IMR-90 (cell line): ENCODE data around the gene FAHD1. TPM values are rescaled to one million over a fixed set of nuclear protein-coding genes. Genes with fewer than 3 reads are reported as not detected.

ENCODE experiments used
- ATAC-seq: fragments of 200-7000 bp; cut with Tn5 transposase; 2 replicates; pipeline ENCODE4 v1.9.1; 2020; ENCODE audit warnings: low read depth, mild to moderate bottlenecking, moderate library complexity
- BruUV-seq: library from RNA; stranded (reverse); fragments of 400-500 nt; replicated peaks from 2 replicates; lab custom pipeline; 2021; lab: Mats Ljungman, UMichigan
- CTCF ChIA-PET: fragments of 300-600 bp; formaldehyde crosslinking; extraction: SDS; loops from one replicate; lab custom pipeline; 2021; ENCODE audit warnings: antibody characterized with exemption; lab: Yijun Ruan, JAX
- POLR2A ChIA-PET: fragments of 300-600 bp; sonication (Branson Sonifier 250); formaldehyde crosslinking; loops from one replicate; lab custom pipeline; 2022; ENCODE audit warnings: antibody characterized with exemption; ENCODE audit not compliant: unreplicated experiment; lab: Charles Lee
- DNase-seq: peaks from one replicate; pipeline ENCODE4 v3.0.0; 2013
- H2AFZ ChIP-seq: replicated peaks from 2 replicates; pipeline ENCODE3; 2013; ENCODE audit warnings: low read length, mild to moderate bottlenecking; ENCODE audit not compliant: poor library complexity
- H2AK5ac ChIP-seq: 2 replicates; pipeline ENCODE4 v1.6.1; 2013; ENCODE audit warnings: low read depth, low read length, inconsistent platforms
- H2AK9ac ChIP-seq: replicated peaks from 2 replicates; pipeline ENCODE3; 2013; ENCODE audit warnings: mild to moderate bottlenecking, low read depth, low read length, moderate library complexity; ENCODE audit not compliant: poor library complexity
- H2BK120ac ChIP-seq: 2 replicates; pipeline ENCODE4 v1.6.1; 2013; ENCODE audit warnings: low read depth, low read length, inconsistent platforms
- H2BK15ac ChIP-seq: 3 replicates; pipeline ENCODE4 v1.6.1; 2013; ENCODE audit warnings: low read depth, low read length, inconsistent platforms
- H2BK20ac ChIP-seq: 2 replicates; pipeline ENCODE4 v1.6.1; 2013; ENCODE audit warnings: low read depth, mild to moderate bottlenecking, inconsistent platforms, low read length, moderate library complexity
- H2BK5ac ChIP-seq: 2 replicates; pipeline ENCODE4 v1.6.1; 2013; ENCODE audit warnings: mild to moderate bottlenecking, low read depth, low read length, inconsistent platforms; ENCODE audit not compliant: poor library complexity, severe bottlenecking
- H3K14ac ChIP-seq: replicated peaks from 2 replicates; pipeline ENCODE4 v1.6.1; 2013; ENCODE audit warnings: low read depth, low read length, inconsistent platforms
- H3K18ac ChIP-seq: 2 replicates; pipeline ENCODE4 v1.6.1; 2013; ENCODE audit warnings: low read depth, low read length, control low read depth
- H3K23ac ChIP-seq: 2 replicates; pipeline ENCODE4 v1.6.1; 2013; ENCODE audit warnings: low read depth, low read length, inconsistent platforms
- H3K27ac ChIP-seq: 2 replicates; pipeline ENCODE4 v1.5.1; 2013; ENCODE audit warnings: mild to moderate bottlenecking, control low read depth, low read length; ENCODE audit not compliant: insufficient read depth
- H3K27me3 ChIP-seq: 2 replicates; pipeline ENCODE4 v1.6.1; 2013; ENCODE audit warnings: low read length; ENCODE audit not compliant: control insufficient read depth, insufficient read depth
- H3K36me3 ChIP-seq: 2 replicates; pipeline ENCODE4 v1.6.1; 2013; ENCODE audit warnings: low read length, mixed read lengths; ENCODE audit not compliant: control insufficient read depth, insufficient read depth
- H3K4ac ChIP-seq: 2 replicates; pipeline ENCODE4 v1.6.1; 2013; ENCODE audit warnings: low read depth, low read length, inconsistent platforms
- H3K4me1 ChIP-seq: 2 replicates; pipeline ENCODE4 v1.6.1; 2013; ENCODE audit warnings: low read length, mixed read lengths; ENCODE audit not compliant: control insufficient read depth, insufficient read depth
- H3K4me2 ChIP-seq: 2 replicates; pipeline ENCODE4 v1.6.1; 2013; ENCODE audit warnings: low read depth, mild to moderate bottlenecking, control low read depth, low read length, moderate library complexity
- H3K4me3 ChIP-seq: 2 replicates; pipeline ENCODE4 v1.5.1; 2013; ENCODE audit warnings: low read depth, mild to moderate bottlenecking, control low read depth, low read length, moderate library complexity; ENCODE audit not compliant: insufficient read depth
- H3K56ac ChIP-seq: 2 replicates; pipeline ENCODE4 v1.6.1; 2013; ENCODE audit warnings: low read length, inconsistent platforms; ENCODE audit not compliant: insufficient read depth; ENCODE audit errors: extremely low read depth
- H3K79me1 ChIP-seq, 2 experiments: 2 replicates each; pipeline ENCODE4 v1.6.1; 2013; ENCODE audit warnings: low read length in 2 of 2, inconsistent platforms in 1 of 2, low read depth in 1 of 2
- H3K9ac ChIP-seq: 2 replicates; pipeline ENCODE4 v1.6.1; 2013; ENCODE audit warnings: low read depth, low read length, control low read depth
- H3K9me1 ChIP-seq: 2 replicates; pipeline ENCODE4 v1.6.1; 2013; ENCODE audit warnings: low read length, inconsistent platforms; ENCODE audit not compliant: insufficient read depth
- H3K9me3 ChIP-seq: 2 replicates; pipeline ENCODE4 v1.6.1; 2013; ENCODE audit warnings: low read length; ENCODE audit not compliant: control insufficient read depth, insufficient read depth
- H4K20me1 ChIP-seq: 2 replicates; pipeline ENCODE4 v1.6.1; 2013; ENCODE audit warnings: low read length, inconsistent platforms; ENCODE audit not compliant: insufficient read depth
- H4K5ac ChIP-seq: 2 replicates; pipeline ENCODE4 v1.6.1; 2013; ENCODE audit warnings: mild to moderate bottlenecking, low read depth, low read length, control low read depth
- H4K8ac ChIP-seq, 2 experiments: 2 replicates each; pipeline ENCODE4 v1.6.1; 2013; ENCODE audit warnings: low read depth in 2 of 2, low read length in 2 of 2, control low read depth in 1 of 2, inconsistent platforms in 1 of 2
- H4K91ac ChIP-seq: 2 replicates; pipeline ENCODE4 v1.6.1; 2013; ENCODE audit warnings: low read depth, low read length, inconsistent platforms; ENCODE audit not compliant: insufficient read depth
- BHLHE40 ChIP-seq: fragments of 150-350 bp; IDR thresholded peaks from 2 replicates; pipeline ENCODE4 v1.6.1; 2016; ENCODE audit warnings: mild to moderate bottlenecking, low read depth, low read length
- CHD1 ChIP-seq: IDR thresholded peaks from 2 replicates; pipeline ENCODE4 v1.6.1; 2012; ENCODE audit warnings: low read depth, low read length, improper control_type of control experiment
- FOS ChIP-seq: fragments of 150-350 bp; IDR thresholded peaks from 2 replicates; pipeline ENCODE4 v1.6.1; 2016; ENCODE audit warnings: low read depth, low read length
- MAFK ChIP-seq: IDR thresholded peaks from 2 replicates; pipeline ENCODE4 v1.6.1; 2012; ENCODE audit warnings: low read depth, low read length, improper control_type of control experiment
- MAZ ChIP-seq: IDR thresholded peaks from 2 replicates; pipeline ENCODE4 v1.6.1; 2012; ENCODE audit warnings: low read depth, mild to moderate bottlenecking, low read length, improper control_type of control experiment, moderate library complexity, borderline replicate concordance
- MXI1 ChIP-seq: IDR thresholded peaks from 2 replicates; pipeline ENCODE4 v1.6.1; 2012; ENCODE audit warnings: low read depth, mild to moderate bottlenecking, low read length, moderate library complexity, borderline replicate concordance
- NFE2L2 ChIP-seq: fragments of 150-350 bp; IDR thresholded peaks from 2 replicates; pipeline ENCODE4 v1.6.1; 2016; ENCODE audit warnings: low read depth, mild to moderate bottlenecking, low read length
- POLR2A ChIP-seq: IDR thresholded peaks from 2 replicates; pipeline ENCODE4 v1.6.1; 2012; ENCODE audit warnings: mild to moderate bottlenecking, low read depth, low read length
- RAD21 ChIP-seq: IDR thresholded peaks from 2 replicates; pipeline ENCODE4 v1.6.1; 2012; ENCODE audit warnings: low read length, improper control_type of control experiment
- SMC3 ChIP-seq: fragments of 150-350 bp; IDR thresholded peaks from 2 replicates; pipeline ENCODE4 v1.6.1; 2016; ENCODE audit warnings: low read depth, mild to moderate bottlenecking, antibody characterized with exemption, low read length, moderate library complexity
- WGBS, 2 experiments: methylation state at CpG; one replicate each; pipeline versions ENCODE4 v1.1.5 to v1.1.7; 2013; ENCODE audit warnings: missing lambda C conversion rate in 2 of 2; ENCODE audit not compliant: insufficient read length in 1 of 2; ENCODE audit errors: extremely low coverage in 2 of 2; 5-methylcytosine and 5-hydroxymethylcytosine counted together
- dilution Hi-C: fragments of 300-500 bp; cut with HindIII; formaldehyde crosslinking; loops from one replicate; pipeline ENCODE4 v1.14.3; 2018; ENCODE audit warnings: low sequenced_read_pairs; ENCODE audit not compliant: unreplicated experiment
- in situ Hi-C: fragments of 300-500 bp; cut with MboI; formaldehyde crosslinking; loops from 3 replicates; pipeline ENCODE4 v1.14.3; 2019; ENCODE audit warnings: low sequenced_read_pairs, inconsistent platforms, mixed read lengths
- intact Hi-C: fragments of 100-400 bp; cut with micrococcal nuclease; formaldehyde crosslinking; loops from 2 replicates; pipeline ENCODE4 v1.10.0; 2022
- polyA plus RNA-seq, 3 experiments: library from polyadenylated mRNA; depleted of rRNA; stranded (reverse); fragments of >200 nt; gene quantifications; 2 replicates each; pipeline ENCODE4 v1.2.3, GENCODE V29; 2012; ENCODE audit warnings: low replicate concordance in 1 of 3
- total RNA-seq: library from RNA; depleted of rRNA; stranded (reverse); fragments of >200 nt; gene quantifications from 2 replicates; pipeline ENCODE4 v1.2.3, GENCODE V29; 2012
- TF ChIP-seq, protein P1 (sequence below): conservative IDR thresholded peaks from 2 replicates; pipeline ENCODE4 v1.5.1; 2012; ENCODE audit warnings: mild to moderate bottlenecking, low read depth, low read length, improper control_type of control experiment
- TF ChIP-seq, protein P2 (sequence below): fragments of 150-350 bp; IDR thresholded peaks from 2 replicates; pipeline ENCODE4 v1.6.1; 2017; ENCODE audit warnings: mild to moderate bottlenecking, antibody characterized with exemption, low read length, low read depth
- TF ChIP-seq, protein P3 (sequence below): fragments of 150-350 bp; IDR thresholded peaks from 2 replicates; pipeline ENCODE4 v1.6.1; 2016; ENCODE audit warnings: low read depth, mild to moderate bottlenecking, low read length, moderate library complexity, borderline replicate concordance

FAHD1 gene
- total and polyA plus RNA-seq, 2 of the 4 experiments (the other 2 are of a cell fraction), result 65.3 to 85.9 TPM

DNA sequence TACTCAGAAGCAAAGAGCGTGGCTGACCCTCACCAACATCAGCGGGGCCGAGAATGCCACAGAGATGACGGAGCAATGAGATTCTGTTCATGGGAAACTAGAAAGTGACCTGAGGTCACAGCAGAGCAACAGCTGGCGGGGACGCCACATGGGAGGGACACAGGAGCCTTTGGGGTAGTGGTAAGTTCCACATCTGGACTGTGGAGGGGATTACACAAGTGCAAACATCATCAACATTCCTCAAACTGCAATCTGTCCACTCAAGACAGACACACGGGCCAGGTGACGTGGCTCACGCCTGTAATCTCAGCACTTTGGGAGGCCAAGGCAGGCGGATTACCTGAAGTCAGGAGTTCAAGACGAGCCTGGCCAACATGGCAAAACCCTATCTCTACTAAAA lies 11.5 kb upstream of the FAHD1 start (continued):
- TF ChIP-seq, protein P1, sequence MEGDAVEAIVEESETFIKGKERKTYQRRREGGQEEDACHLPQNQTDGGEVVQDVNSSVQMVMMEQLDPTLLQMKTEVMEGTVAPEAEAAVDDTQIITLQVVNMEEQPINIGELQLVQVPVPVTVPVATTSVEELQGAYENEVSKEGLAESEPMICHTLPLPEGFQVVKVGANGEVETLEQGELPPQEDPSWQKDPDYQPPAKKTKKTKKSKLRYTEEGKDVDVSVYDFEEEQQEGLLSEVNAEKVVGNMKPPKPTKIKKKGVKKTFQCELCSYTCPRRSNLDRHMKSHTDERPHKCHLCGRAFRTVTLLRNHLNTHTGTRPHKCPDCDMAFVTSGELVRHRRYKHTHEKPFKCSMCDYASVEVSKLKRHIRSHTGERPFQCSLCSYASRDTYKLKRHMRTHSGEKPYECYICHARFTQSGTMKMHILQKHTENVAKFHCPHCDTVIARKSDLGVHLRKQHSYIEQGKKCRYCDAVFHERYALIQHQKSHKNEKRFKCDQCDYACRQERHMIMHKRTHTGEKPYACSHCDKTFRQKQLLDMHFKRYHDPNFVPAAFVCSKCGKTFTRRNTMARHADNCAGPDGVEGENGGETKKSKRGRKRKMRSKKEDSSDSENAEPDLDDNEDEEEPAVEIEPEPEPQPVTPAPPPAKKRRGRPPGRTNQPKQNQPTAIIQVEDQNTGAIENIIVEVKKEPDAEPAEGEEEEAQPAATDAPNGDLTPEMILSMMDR, result no peak

DNA sequence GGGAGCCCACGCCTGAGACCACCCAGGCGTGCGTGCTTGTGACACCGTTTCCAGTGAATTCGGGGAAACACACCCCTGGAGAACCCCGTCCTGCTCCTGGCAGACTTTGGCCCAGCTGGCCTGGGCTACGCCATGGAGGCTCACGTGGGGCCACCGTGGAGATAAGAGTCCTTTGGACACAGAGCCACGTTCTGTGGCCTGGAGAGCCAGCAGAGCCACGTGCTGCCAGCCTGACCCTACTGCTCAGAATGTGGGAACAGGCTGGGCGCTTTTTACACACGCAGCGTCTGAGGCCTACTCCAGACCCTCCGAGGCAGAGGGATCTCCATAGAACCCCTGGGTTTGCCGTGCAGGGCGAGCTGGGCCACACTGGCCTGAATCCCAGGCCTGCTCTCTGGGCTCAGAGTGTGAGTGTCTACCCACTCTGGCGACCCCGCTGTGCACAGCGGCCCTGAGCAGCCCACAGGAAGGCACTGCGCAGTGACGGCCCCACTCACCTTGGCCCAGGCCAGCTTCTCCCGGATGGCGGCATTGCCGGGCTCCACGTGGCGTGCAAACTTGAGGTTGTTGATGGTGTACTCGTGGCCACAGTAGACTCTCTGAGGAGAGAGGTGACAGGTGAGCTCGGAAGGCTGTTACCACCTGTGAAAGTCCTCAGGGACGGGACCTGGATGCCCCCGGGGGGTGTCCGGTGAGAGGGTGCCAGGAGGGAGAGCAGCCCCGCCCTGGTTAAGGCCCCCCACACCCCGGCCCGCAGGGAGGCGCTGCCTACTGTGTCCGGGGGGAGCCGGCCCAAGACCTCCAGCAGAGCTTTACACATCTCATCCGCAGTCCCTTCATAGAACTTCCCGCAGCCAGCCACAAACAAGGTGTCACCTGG lies 10.4 kb upstream of the FAHD1 start:
- no TSS peak for BruUV-seq
- Histone ChIP-seq H3K79me1 (no peaks in the 10 kb centered on the region), H3K4me2 (no peak overlapping the region), H2AK9ac (peak overlapping the region; percentile 79), H3K4ac (no peak overlapping the region), H2AFZ (no peak overlapping the region), H3K18ac (no peak overlapping the region), H3K4me3 (no peak overlapping the region), H2BK20ac (no peak overlapping the region), H2AK5ac (no peak overlapping the region), H3K27me3 (no peaks in the 10 kb centered on the region), H3K9me3 (no peaks in the 10 kb centered on the region), H4K8ac (no peak overlapping the region), H4K91ac (no peak overlapping the region), H3K9ac (no peak overlapping the region), H3K4me1 (peaks cover 4% of the 10 kb centered on the region; the same call in 1 of the 2 replicates), H3K9me1 (peaks cover 2% of the 10 kb centered on the region; the same call in 1 of the 2 replicates), H3K23ac (no peak overlapping the region), H3K36me3 (peaks cover 15% of the 10 kb centered on the region), H3K27ac (no peak overlapping the region), H2BK5ac (no peak overlapping the region), H3K56ac (no peak overlapping the region), H3K14ac (no peak overlapping the region), H2BK15ac (no peak overlapping the region), H4K5ac (no peak overlapping the region), H4K20me1 (no peaks in the 10 kb centered on the region), H2BK120ac (no peak overlapping the region)
- POLR2A ChIA-PET, result no interaction called here
- CTCF ChIA-PET, result no interaction called here
- DNase-seq (no peak), ATAC-seq (no peak)
- dilution Hi-C loops, result no loop called here
- WGBS, 2 experiments, result 97% methylated on average over 16 of the region's 40 CpGs; no CpG with 5 or more reads in 1 of the 2 experiments
- intact Hi-C loops, result no loop called here
- in situ Hi-C loops, result no loop called here
- TF ChIP-seq CHD1, result no peak
- no peak for TF ChIP-seq BHLHE40
- TF ChIP-seq POLR2A, result no peak
- TF ChIP-seq FOS, result no peak
- TF ChIP-seq, protein P2, sequence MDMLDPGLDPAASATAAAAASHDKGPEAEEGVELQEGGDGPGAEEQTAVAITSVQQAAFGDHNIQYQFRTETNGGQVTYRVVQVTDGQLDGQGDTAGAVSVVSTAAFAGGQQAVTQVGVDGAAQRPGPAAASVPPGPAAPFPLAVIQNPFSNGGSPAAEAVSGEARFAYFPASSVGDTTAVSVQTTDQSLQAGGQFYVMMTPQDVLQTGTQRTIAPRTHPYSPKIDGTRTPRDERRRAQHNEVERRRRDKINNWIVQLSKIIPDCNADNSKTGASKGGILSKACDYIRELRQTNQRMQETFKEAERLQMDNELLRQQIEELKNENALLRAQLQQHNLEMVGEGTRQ, result no peak
- TF ChIP-seq, protein P3, sequence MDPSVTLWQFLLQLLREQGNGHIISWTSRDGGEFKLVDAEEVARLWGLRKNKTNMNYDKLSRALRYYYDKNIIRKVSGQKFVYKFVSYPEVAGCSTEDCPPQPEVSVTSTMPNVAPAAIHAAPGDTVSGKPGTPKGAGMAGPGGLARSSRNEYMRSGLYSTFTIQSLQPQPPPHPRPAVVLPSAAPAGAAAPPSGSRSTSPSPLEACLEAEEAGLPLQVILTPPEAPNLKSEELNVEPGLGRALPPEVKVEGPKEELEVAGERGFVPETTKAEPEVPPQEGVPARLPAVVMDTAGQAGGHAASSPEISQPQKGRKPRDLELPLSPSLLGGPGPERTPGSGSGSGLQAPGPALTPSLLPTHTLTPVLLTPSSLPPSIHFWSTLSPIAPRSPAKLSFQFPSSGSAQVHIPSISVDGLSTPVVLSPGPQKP, result no peak
- TF ChIP-seq RAD21, result no peak
- TF ChIP-seq SMC3, result no peak
- no peak for TF ChIP-seq MAZ
- no peak for TF ChIP-seq MAFK
- no peak for TF ChIP-seq NFE2L2
- no peak for TF ChIP-seq MXI1
